Stimulated activated CD4-positive, alpha-beta T cell treated with anti-CD3 and anti-CD28 coated beads, Interleukin-4, amount 100 ng/mL, for 1 hour (primary cell): ENCODE data around the gene UGT2B17.
"Not testable (repeated sequence)": the region's sequence is repeated elsewhere in the genome, so short reads cannot be mapped to it uniquely, and the experiment has no call there.

ENCODE experiments used
- DNase-seq: peaks from one replicate; pipeline ENCODE4 v3.0.0-alpha.2; 2020

The UGT2B17 gene

GRCh38 chr4:68568535-68568934 lies 7.6 kb downstream of the UGT2B17 start:
- not testable (repeated sequence) for DNase-seq

GRCh38 chr4:68566364-68566763 lies 9.8 kb downstream of the UGT2B17 start:
- not testable (repeated sequence) for DNase-seq

GRCh38 chr4:68565082-68565481 lies 11.0 kb downstream of the UGT2B17 start:
- DNase-seq = not testable (repeated sequence)

- not testable (repeated sequence) for DNase-seq
These were observed 15.6 kb downstream of the UGT2B17 start for GRCh38 chr4:68560364-68561070.

- not testable (repeated sequence) for DNase-seq
These were observed 22.3 kb downstream of the UGT2B17 start for GRCh38 chr4:68553830-68554229.

GRCh38 chr4:68552818-68553811 lies 23.0 kb downstream of the UGT2B17 start:
- not testable (repeated sequence) for DNase-seq

GRCh38 chr4:68542742-68543141 lies 33.4 kb downstream of the UGT2B17 start:
- DNase-seq = not testable (repeated sequence)

- no peak for DNase-seq
These were observed 39.7 kb downstream of the UGT2B17 start for GRCh38 chr4:68536375-68536774.

- DNase-seq = no peak
These were observed 40.1 kb downstream of the UGT2B17 start for GRCh38 chr4:68535974-68536373.

- DNase-seq = not testable (repeated sequence)
These were observed 53.9 kb downstream of the UGT2B17 start for GRCh38 chr4:68522232-68522631.

GRCh38 chr4:68520985-68521384 lies 55.1 kb downstream of the UGT2B17 start:
- DNase-seq = no peak

- no peak for DNase-seq
These were observed 57.2 kb downstream of the UGT2B17 start for GRCh38 chr4:68518889-68519288.

- not testable (repeated sequence) for DNase-seq
These were observed 70.7 kb downstream of the UGT2B17 start for GRCh38 chr4:68505452-68505851.

GRCh38 chr4:68504836-68505235 lies 71.3 kb downstream of the UGT2B17 start:
- DNase-seq = not testable (repeated sequence)

- DNase-seq = not testable (repeated sequence)
These were observed 72.7 kb downstream of the UGT2B17 start for GRCh38 chr4:68503462-68503861.

- DNase-seq = no peak
These were observed 77.1 kb downstream of the UGT2B17 start for GRCh38 chr4:68499021-68499420.

GRCh38 chr4:68498413-68499007 lies 77.6 kb downstream of the UGT2B17 start:
- DNase-seq = peak; percentile 46

GRCh38 chr4:68494688-68495087 lies 81.4 kb downstream of the UGT2B17 start:
- no peak for DNase-seq

- no peak for DNase-seq
These were observed 85.2 kb downstream of the UGT2B17 start for GRCh38 chr4:68490826-68491457.

GRCh38 chr4:68489338-68489737 lies 86.8 kb downstream of the UGT2B17 start:
- DNase-seq = no peak
